HFF-Myc (cell line): ENCODE results near the gene IL19.
"Not testable (repeated sequence)": the region's sequence is repeated elsewhere in the genome, so short reads cannot be mapped to it uniquely, and the experiment has no call there.

Experiments used
- DNase-seq: peaks from one replicate; pipeline ENCODE4 v3.0.0-alpha.2; 2011; ENCODE audit warnings: low read depth; ENCODE audit errors: extremely low read depth
- H3K4me3 ChIP-seq: replicated peaks from 2 replicates; pipeline ENCODE4 v1.5.1; 2011; ENCODE audit warnings: low read depth, mild to moderate bottlenecking, control low read depth, low read length
- TF ChIP-seq, protein P1 (sequence below): IDR thresholded peaks from 2 replicates; pipeline ENCODE4 v1.5.1; 2012; ENCODE audit warnings: mild to moderate bottlenecking, low read depth, low read length, control low read depth; ENCODE audit errors: missing control alignments

Gene IL19

DNA sequence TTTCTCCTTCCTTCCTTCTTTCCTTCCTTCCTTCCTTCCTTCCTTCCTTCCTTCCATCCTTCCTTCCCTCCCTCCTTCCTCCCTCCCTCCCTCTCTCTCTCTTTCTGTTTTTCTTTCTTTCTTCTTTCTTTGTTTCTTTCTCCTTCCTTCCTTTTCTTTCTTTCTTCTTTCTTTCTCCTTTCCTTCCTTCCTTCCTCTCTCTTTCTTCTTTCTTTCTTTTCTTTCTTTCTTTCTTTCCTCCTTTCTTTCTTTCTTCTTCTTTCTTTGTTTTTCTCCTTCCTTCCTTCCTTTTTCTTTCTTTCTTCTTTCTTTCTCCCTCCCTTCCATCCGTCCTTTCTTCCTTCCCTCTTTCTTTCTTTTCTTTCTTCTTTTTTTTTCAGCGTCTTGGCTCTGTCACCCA, 18.1 kb upstream of the IL19 start:
- DNase-seq: no peak

DNA sequence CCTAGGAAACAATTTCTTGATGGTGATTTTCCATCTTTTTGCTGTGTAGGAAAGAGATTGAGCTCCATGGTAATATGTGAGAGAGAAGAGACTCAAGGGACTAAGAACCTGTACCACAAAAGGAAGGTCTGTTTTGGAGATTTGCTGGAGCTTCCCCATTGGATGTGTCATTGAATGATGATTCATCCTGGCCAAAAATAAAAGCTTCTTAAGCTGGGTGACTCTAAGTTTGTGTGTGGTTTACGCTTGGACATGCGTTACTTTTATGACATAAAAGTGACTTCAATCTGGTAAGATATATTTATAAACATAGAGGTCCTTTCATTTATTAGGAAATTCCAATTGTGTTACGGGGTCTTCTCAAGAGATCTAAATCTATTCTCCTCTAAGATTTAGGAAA, 17.4 kb upstream of the IL19 start:
- TF ChIP-seq, protein P1, sequence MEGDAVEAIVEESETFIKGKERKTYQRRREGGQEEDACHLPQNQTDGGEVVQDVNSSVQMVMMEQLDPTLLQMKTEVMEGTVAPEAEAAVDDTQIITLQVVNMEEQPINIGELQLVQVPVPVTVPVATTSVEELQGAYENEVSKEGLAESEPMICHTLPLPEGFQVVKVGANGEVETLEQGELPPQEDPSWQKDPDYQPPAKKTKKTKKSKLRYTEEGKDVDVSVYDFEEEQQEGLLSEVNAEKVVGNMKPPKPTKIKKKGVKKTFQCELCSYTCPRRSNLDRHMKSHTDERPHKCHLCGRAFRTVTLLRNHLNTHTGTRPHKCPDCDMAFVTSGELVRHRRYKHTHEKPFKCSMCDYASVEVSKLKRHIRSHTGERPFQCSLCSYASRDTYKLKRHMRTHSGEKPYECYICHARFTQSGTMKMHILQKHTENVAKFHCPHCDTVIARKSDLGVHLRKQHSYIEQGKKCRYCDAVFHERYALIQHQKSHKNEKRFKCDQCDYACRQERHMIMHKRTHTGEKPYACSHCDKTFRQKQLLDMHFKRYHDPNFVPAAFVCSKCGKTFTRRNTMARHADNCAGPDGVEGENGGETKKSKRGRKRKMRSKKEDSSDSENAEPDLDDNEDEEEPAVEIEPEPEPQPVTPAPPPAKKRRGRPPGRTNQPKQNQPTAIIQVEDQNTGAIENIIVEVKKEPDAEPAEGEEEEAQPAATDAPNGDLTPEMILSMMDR: no peak
- DNase-seq: no peak
- no peak overlapping the region for H3K4me3 ChIP-seq

More for the DNA sequence above, 18.1 kb upstream of the IL19 start:
- H3K4me3 ChIP-seq: no peak overlapping the region
- TF ChIP-seq, protein P1: no peak

DNA sequence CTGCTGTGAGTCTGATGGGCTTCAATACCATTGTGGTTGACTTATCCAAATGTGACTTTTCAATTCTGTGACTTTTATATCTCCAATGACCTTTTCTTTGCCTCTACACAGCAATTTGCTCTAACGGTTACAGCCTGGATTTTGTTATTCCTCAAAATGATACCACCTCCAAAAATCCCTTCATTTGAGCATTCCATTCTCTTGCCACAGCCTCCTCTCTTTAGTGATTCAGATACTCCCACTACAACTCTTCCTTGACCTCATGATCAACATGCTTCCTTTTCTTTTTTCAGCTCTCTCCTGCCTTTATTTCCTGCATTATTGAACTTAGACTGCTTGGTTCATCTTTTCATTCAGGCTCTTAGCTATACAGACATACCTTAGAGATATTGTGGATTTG, 16.6 kb upstream of the IL19 start:
- no peak overlapping the region for H3K4me3 ChIP-seq
- no peak for DNase-seq
- TF ChIP-seq, protein P1: no peak

DNA sequence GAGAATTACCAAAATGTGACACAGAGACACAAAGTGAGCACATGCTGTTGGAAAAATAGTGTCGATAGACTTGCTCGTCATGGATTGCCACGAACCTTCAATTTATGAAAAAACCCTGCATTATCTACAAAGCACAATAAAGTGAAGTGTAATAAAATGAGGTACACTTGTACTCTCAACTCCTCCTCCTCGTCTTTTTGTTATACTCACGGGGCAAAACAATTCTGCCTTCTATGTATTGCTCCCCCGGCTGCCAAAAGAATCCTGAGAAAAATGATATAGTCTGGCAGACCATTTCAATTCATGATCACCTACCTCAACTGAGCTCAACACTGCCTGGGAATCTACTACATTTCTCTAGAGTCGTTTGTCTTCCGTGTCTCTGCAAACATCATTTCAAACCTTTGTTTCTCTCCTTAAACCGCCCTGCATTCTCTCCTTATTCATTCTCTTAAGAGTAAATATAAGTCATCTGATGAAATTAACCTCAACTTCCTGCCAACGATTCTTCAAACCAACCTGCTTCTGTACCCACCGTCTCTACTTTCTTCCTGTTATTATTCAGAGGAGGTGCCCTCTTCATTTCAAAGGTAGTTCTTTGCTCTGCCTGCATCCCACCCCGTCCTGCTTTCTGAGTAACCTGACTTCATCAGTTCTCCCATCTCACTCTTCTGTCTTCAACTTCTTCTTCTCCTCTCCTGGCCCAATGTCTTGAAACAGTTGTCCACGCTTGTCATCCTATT, 12.9 kb upstream of the IL19 start:
- H3K4me3 ChIP-seq: no peak overlapping the region
- DNase-seq: no peak
- TF ChIP-seq, protein P1: no peak

DNA sequence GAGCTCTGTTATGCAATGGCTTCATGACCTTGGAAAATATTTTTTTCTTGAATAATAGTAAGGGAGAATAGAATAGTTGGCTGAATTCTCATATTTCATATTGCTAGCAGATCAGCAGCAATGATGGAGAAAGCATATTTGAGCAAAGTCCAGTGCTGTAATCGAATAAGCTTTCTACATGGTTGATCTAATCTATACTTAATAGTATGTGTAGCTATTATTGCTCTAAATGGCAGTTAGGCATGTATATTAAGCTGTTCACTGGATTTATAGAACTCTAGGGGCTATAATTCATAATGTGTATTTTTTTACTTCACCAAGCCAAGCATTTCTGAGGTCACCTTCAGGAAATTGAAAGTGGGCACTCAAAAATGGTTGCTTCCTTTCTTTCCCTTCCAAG, 10.0 kb upstream of the IL19 start:
- TF ChIP-seq, protein P1: no peak
- H3K4me3 ChIP-seq: no peak overlapping the region
- DNase-seq: no peak

DNA sequence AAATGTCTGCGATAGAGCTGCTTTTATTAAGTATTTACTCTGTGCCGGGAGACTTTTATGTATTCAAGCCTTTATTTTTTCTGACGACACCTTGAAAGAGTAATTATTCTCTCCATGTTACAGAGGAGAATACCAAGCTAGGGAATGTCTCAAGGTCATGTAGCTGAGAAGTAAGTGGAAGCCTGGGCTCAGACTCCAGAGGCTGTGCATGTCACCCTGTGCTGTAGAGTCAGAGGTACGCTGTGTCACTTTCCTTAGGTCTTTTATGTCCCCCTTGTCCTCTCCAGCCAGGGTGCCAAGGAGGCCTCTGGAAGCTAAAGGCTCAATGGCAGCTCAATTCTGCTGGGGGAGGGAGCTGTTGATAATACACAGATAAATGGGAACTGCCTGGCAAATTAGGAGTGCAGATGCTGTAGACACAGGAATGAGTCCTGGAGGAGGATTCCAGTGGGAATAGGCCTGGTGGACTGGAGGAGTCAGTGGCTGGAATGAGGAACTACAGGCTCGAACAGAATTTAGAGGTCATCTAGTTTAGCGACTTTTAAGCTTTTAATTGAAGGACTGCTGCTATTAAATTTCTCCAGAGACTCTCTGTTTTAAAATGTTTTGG, 9.3 kb upstream of the IL19 start:
- DNase-seq: no peak
- TF ChIP-seq, protein P1: peak; percentile 24
- H3K4me3 ChIP-seq: no peak overlapping the region

DNA sequence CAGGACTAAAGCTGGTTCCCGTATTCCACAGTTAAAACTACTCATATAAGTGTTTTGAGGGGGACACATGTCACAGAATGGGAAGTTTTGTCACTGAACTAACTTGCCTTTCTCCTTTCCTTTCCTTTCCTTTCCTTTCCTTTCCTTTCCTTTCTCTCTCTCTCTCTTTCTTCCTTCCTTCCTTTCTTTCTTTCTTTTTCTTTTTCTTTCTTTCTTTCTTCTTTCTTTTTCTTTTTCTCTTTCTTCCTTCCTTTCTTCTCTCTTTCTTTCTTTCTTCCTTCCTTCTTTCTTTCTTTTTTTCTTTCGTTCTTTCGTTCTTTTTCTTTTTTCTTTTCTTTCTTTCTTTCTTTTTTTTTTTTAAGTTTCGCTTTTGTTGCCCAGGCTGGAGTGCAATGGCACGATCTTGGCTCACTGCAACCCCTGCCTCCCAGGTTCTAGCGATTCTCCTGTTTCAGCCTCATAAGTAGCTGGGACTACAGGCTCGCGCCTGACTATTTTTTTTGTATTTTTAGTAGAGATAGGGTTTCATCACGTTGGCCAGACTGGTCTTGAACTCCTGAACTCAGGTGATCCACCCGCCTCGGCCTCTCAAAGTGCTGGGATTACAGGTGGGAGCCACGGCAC, 7.7 kb upstream of the IL19 start:
- DNase-seq, H3K4me3 ChIP-seq: not testable (repeated sequence)

DNA sequence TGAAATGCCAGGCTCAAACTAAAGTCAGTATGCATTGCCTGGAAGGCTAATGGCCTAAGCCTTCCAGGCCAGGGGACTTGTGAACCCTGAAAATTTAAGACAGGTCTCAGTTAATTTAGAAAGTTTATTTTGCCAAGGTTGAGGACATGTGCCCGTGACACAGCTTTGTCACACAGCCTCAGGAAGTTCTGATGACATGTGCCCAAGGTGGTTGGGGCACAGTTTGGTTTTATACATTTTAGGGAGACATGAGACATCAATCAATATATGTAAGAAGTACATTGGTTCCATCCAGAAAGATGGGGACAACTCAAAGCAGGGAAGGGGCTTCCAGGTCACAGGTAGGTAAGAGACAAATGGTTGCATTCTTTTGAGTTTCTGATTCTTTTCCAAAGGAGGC, 4.8 kb upstream of the IL19 start:
- not testable (repeated sequence) for DNase-seq, H3K4me3 ChIP-seq
